Activated T-cell treated with anti-CD3 and anti-CD28 coated beads, Interleukin-2, amount 50 U/mL, for 72 hours (primary cell): ENCODE data around the gene MED13. TPM values are rescaled to one million over a fixed set of nuclear protein-coding genes. Genes with fewer than 3 reads are reported as not detected.
A peak's percentile ranks its signal among the peaks of the same experiment; 100 is the strongest.
"Not testable (repeated sequence)": the region's sequence is repeated elsewhere in the genome, so short reads cannot be mapped to it uniquely, and the experiment has no call there.

Experiments used
- ATAC-seq, 2 donors: fragments of 150-1000 bp; cut with Tn5 transposase; replicated peaks in 1 of 2; 2 replicates each; pipeline ENCODE4 v1.10.0; 2021; ENCODE audit warnings: moderate library complexity in 2 of 2, mild to moderate bottlenecking in 1 of 2
- DNase-seq, 2 donors: peaks; one replicate each; pipeline ENCODE4 v3.0.0; 2021 to 2022; ENCODE audit warnings: mixed read lengths in 1 of 2
- H3K27ac Mint-ChIP-seq: one replicate; pipeline ENCODE4 v1.8.0; 2022; ENCODE audit warnings: mild to moderate bottlenecking, moderate library complexity, mixed read lengths
- H3K27me3 Mint-ChIP-seq: one replicate; pipeline ENCODE4 v1.8.0; 2022; ENCODE audit warnings: low read depth, mixed read lengths
- H3K36me3 Mint-ChIP-seq, 2 donors: one replicate each; pipeline ENCODE4 v1.8.0; 2022; ENCODE audit warnings: mixed read lengths in 2 of 2, mild to moderate bottlenecking in 1 of 2; ENCODE audit not compliant: insufficient read depth in 2 of 2
- H3K4me1 Mint-ChIP-seq: one replicate; pipeline ENCODE4 v1.8.0; 2022; ENCODE audit warnings: low read depth, mixed read lengths
- H3K4me3 Mint-ChIP-seq, 2 donors: one replicate each; pipeline ENCODE4 v1.8.0; 2022; ENCODE audit warnings: mild to moderate bottlenecking in 2 of 2, mixed read lengths in 2 of 2, moderate library complexity in 2 of 2
- H3K9me3 Mint-ChIP-seq, 2 donors: one replicate each; pipeline ENCODE4 v1.8.0; 2022; ENCODE audit warnings: mixed read lengths in 2 of 2
- total RNA-seq, 2 donors: library from RNA; stranded (reverse); gene quantifications; one replicate each; pipeline ENCODE4 v1.2.3, GENCODE V29; 2022

Gene MED13
- total RNA-seq, 2 donors from 2014 or later = 59.9 to 61.6 TPM

GRCh38 chr17:61966191-61966590 lies 98.9 kb downstream of the MED13 start:
- H3K9me3 Mint-ChIP-seq = no peaks in the 10 kb centered on the region
- H3K4me1 Mint-ChIP-seq = no peaks in the 10 kb centered on the region
- DNase-seq (no peak), ATAC-seq (no peak)
- peaks cover 4 to 13% of the 10 kb centered on the region in 2 donors for H3K36me3 Mint-ChIP-seq
- no peak overlapping the region for H3K27ac Mint-ChIP-seq
- no peak overlapping the region for H3K4me3 Mint-ChIP-seq
- no peaks in the 10 kb centered on the region for H3K27me3 Mint-ChIP-seq

DNA sequence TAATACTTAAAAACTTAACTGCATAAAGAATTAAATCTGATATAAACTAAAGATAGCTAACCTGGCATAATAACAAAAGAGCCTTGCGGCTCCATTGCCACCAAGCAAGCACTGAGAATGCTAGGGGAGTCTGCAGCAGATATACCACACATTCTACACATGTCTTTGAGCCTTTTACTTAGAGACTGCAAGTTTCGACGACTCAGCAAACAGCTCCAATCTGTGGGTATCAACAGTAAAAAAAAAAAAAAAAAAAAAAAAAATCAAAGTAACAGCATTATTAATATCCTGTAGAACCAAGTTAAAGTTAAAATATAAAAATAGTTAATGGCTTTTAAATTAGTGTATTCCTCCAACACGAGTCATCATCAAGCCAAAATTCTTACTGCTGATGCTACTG lies 109.5 kb downstream of the MED13 start:
- no peak overlapping the region for H3K27ac Mint-ChIP-seq
- H3K9me3 Mint-ChIP-seq = no peaks in the 10 kb centered on the region
- DNase-seq (no peak), ATAC-seq (no peak)
- H3K27me3 Mint-ChIP-seq = no peaks in the 10 kb centered on the region
- peaks cover 4 to 21% of the 10 kb centered on the region in 2 donors for H3K36me3 Mint-ChIP-seq
- H3K4me3 Mint-ChIP-seq = no peak overlapping the region
- H3K4me1 Mint-ChIP-seq = no peaks in the 10 kb centered on the region

DNA sequence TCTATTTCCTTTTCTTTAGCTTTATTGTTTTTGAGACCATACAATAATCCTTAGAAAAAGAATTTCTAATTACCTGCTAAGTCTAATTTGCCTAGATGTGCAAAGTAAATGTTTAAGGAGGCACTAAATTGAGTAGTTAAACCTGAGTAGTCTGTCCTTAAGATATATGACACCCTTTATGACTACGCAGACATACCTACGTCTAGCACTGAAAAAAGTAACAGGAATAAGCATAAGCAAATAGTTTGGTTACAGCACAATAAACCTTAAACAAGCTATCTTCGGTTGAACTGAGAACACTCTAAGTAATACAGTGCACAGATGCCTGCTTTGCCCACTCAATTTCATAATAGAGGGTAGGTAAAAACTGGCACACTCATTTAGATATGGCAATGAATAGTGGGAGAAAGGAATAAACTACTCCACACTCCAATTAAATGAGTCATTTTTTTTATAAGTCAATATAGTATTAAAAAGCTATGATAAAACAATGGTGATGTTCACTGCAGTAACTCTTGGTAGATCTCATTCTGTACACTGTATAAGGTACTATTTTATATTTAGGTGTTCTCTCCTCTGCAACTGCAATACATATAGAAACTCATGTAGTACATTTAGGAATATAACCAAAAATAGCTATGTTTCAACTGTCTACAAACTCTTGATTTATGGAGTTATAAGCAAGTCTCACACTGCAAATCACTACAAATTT lies 117.6 kb downstream of the MED13 start:
- DNase-seq (no peak), ATAC-seq (no peak)
- H3K4me1 Mint-ChIP-seq = peaks cover 5% of the 10 kb centered on the region
- no peaks in the 10 kb centered on the region for H3K27me3 Mint-ChIP-seq
- no peak overlapping the region for H3K4me3 Mint-ChIP-seq
- H3K27ac Mint-ChIP-seq = peak overlapping the region; percentile 24
- peaks cover 0 to 12% of the 10 kb centered on the region in 2 donors for H3K36me3 Mint-ChIP-seq
- no peaks in the 10 kb centered on the region for H3K9me3 Mint-ChIP-seq

DNA sequence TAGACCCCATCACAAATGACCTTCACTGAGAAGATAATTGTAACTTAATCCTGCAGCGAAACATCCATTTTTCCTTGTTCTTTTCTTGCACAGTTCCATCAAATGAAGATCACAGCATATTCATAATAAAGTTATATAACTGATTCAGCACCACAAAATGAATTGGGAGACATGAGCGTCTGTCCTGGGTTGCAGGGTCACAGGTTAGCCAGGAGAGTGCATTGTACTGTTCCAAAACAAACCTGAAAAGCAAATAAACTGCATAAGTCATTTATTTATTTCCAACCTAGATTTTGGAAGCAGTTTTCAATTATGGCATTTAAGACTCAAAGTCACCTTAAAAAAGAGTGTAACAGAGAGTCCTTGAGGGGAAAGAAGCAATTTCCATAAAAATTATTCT lies 118.7 kb downstream of the MED13 start:
- peaks cover 0 to 12% of the 10 kb centered on the region in 2 donors for H3K36me3 Mint-ChIP-seq
- peak overlapping the region; percentile 65 for H3K27ac Mint-ChIP-seq
- ATAC-seq (no peak), DNase-seq (no peak)
- H3K27me3 Mint-ChIP-seq = no peaks in the 10 kb centered on the region
- H3K9me3 Mint-ChIP-seq = no peaks in the 10 kb centered on the region
- peaks cover 5% of the 10 kb centered on the region for H3K4me1 Mint-ChIP-seq
- no peak overlapping the region for H3K4me3 Mint-ChIP-seq

DNA sequence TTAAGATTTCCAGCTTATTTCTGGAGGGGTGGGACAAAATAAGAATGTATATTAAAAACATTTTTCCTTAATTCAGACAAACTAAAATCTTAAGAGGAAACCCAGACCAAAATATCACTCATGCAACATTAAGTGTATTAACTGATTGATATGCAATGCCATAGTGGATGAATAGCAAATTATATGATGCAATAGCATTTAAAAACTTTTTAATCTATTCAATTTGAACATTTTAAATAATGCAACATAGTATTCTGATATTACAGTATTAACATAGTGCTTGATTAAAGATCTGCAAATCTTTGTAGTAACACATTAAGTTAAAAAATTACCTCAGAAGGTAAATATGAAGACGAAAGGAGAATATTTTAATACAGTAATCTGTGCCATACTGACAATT lies 122.0 kb downstream of the MED13 start:
- Mint-ChIP-seq H3K27ac (no peak overlapping the region), H3K4me3 (no peak overlapping the region), H3K4me1 (peaks cover 5% of the 10 kb centered on the region), H3K27me3 (no peaks in the 10 kb centered on the region), H3K9me3 (no peaks in the 10 kb centered on the region), H3K36me3 (peaks cover 0 to 9% of the 10 kb centered on the region in 2 donors)
- ATAC-seq (no peak), DNase-seq (no peak)

DNA sequence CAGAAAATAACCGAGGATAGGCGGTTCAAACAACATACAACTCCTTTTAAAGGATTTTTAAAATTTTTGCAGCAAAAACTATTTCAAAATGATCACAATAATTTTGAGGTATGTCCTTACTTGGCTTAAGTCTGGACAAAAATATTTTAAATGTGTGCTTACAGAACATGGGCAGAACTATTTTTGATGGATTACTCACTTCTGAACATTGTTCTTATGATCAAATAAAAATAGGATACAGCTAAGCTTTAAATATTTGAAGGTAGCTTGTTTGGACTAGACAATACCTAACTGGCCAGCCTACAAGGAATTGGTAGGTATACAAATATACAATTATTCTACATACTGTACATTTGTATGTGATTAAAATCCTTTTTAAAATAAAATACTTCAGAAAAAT lies 123.0 kb downstream of the MED13 start:
- Mint-ChIP-seq H3K4me3 (no peak overlapping the region), H3K27ac (peak overlapping the region; percentile 50), H3K27me3 (no peaks in the 10 kb centered on the region), H3K36me3 (peaks cover 0 to 9% of the 10 kb centered on the region in 2 donors), H3K4me1 (peaks cover 5% of the 10 kb centered on the region), H3K9me3 (no peaks in the 10 kb centered on the region)
- DNase-seq (no peak), ATAC-seq (no peak)

GRCh38 chr17:61928101-61928436 lies 137.0 kb downstream of the MED13 start:
- Mint-ChIP-seq H3K36me3 (peaks cover 1 to 6% of the 10 kb centered on the region in 2 donors), H3K27me3 (no peaks in the 10 kb centered on the region), H3K4me1 (peaks cover 20% of the 10 kb centered on the region), H3K4me3 (peak overlapping the region; percentile 87 to 92), H3K27ac (peak overlapping the region; percentile 89), H3K9me3 (no peaks in the 10 kb centered on the region)
- no peak for DNase-seq
- ATAC-seq = no peak

- Mint-ChIP-seq H3K27me3 (no peaks in the 10 kb centered on the region), H3K4me3 (peak within 1 kb of the TSS; percentile 87 to 92), H3K27ac (peak within 1 kb of the TSS; percentile 89), H3K4me1 (peaks cover 20% of the 10 kb centered on the region), H3K36me3 (peaks cover 1 to 7% of the 10 kb centered on the region in 2 donors), H3K9me3 (no peaks in the 10 kb centered on the region)
- DNase-seq = peak; percentile 94 to 96
- peak; percentile 91 to 93 for ATAC-seq
Measured at GRCh38 chr17:61927208-61928100, 137.6 kb downstream of the MED13 start, which contains the start of gene INTS2. Gene INTS2 (minus strand): TSS chr17:61927982. CDS start chr17:61926644, 1,338 bp downstream.

DNA sequence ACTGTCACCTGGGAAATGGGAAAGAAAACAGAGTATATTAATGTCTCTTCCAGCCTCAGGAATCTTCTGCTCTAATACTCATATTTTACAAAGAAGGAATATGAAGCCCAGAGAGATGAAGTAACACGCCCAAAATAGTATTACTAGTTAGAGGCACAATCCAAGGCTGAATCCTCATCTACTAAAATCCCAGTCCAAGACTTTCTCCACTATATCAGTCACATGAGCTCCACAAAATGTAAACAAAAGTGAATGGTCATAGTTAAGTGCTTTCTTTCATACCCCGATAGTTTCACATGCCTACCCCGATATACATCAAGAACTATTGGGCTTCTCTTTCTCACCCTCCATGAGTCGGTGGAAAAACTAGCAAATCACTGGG lies 138.3 kb downstream of the MED13 start:
- peak overlapping the region; percentile 89 for H3K27ac Mint-ChIP-seq
- no peaks in the 10 kb centered on the region for H3K9me3 Mint-ChIP-seq
- H3K36me3 Mint-ChIP-seq = peaks cover 1 to 8% of the 10 kb centered on the region in 2 donors
- DNase-seq = no peak
- no peaks in the 10 kb centered on the region for H3K27me3 Mint-ChIP-seq
- ATAC-seq = no peak
- peaks cover 20% of the 10 kb centered on the region for H3K4me1 Mint-ChIP-seq
- peak overlapping the region; percentile 87 to 92 for H3K4me3 Mint-ChIP-seq

GRCh38 chr17:61915162-61915561 lies 149.9 kb downstream of the MED13 start:
- H3K36me3 Mint-ChIP-seq = peaks cover 5 to 30% of the 10 kb centered on the region in 2 donors
- H3K27ac Mint-ChIP-seq, H3K27me3 Mint-ChIP-seq, H3K4me3 Mint-ChIP-seq, DNase-seq, H3K4me1 Mint-ChIP-seq, ATAC-seq, H3K9me3 Mint-ChIP-seq: not testable (repeated sequence)

- Mint-ChIP-seq H3K36me3 (peaks cover 6 to 24% of the 10 kb centered on the region in 2 donors), H3K9me3 (no peaks in the 10 kb centered on the region), H3K27ac (no peak overlapping the region), H3K4me3 (no peak overlapping the region), H3K4me1 (no peaks in the 10 kb centered on the region), H3K27me3 (no peaks in the 10 kb centered on the region)
- no peak for DNase-seq
- ATAC-seq = no peak
Measured at GRCh38 chr17:61908292-61909037, 156.6 kb downstream of the MED13 start.

- H3K27me3 Mint-ChIP-seq = no peaks in the 10 kb centered on the region
- DNase-seq (no peak), ATAC-seq (no peak)
- H3K27ac Mint-ChIP-seq = peak overlapping the region; percentile 15
- no peaks in the 10 kb centered on the region for H3K4me1 Mint-ChIP-seq
- peaks cover 8 to 31% of the 10 kb centered on the region in 2 donors for H3K36me3 Mint-ChIP-seq
- no peak overlapping the region for H3K4me3 Mint-ChIP-seq
- no peaks in the 10 kb centered on the region for H3K9me3 Mint-ChIP-seq
Measured at GRCh38 chr17:61907361-61907760, 157.7 kb downstream of the MED13 start.
